ENCODE results near the gene NADSYN1. TPM values are rescaled to one million over a fixed set of nuclear protein-coding genes. Genes with fewer than 3 reads are reported as not detected.

The NADSYN1 gene
- total and polyA plus RNA-seq, 5 donors from 2014 or later = 35.1 to 151 (median 42.4) TPM

DNA sequence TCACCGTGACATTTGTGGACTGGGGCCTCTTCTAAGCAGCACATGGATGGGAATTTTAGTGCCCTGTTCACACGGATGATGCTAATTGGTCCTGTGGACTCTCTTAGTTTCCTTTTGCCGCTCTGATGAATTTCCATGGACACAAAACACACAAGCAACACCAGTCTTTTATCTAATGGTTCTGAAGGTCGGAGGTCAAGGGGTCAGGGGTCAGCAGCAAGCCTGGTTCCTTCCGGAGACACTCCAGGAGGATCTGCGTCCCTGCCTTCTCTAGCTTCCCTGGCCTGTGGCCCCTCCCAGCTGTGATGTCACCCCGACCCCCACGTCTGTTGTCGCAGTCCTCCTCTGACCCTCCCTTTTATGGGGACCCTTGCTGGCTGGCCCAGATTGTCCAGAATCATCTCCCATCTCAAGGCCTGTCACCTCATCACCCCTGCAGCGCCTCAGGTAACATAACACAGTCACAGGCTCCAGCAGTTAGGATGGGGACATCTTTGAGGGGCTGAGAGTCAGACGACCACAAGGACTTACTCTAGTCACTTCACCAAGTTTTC, 6.8 kb downstream of the NADSYN1 start:
- Mint-ChIP-seq H3K27ac (no peak overlapping the region), H3K4me1 (peaks cover 10 to 34% (median 20%) of the 10 kb centered on the region in 4 donors), H3K9me3 (peaks cover 0 to 2% (median 0%) of the 10 kb centered on the region in 7 donors), H3K4me3 (peak overlapping the region in 1 of 4 donors; percentile 75), H3K27me3 (no peaks in the 10 kb centered on the region), H3K36me3 (peaks cover 43% of the 10 kb centered on the region)
- DNase-seq = no peak
- H3K9me3 ChIP-seq (ENCODE audit: control insufficient read depth in 2 of 2, low read length in 2 of 2) = no peaks in the 10 kb centered on the region
- ATAC-seq (ENCODE audit: low read depth in 2 of 2) = no peak
- H3K27me3 ChIP-seq (ENCODE audit: control insufficient read depth, insufficient read depth, low read length) = no peaks in the 10 kb centered on the region
- H3K4me3 ChIP-seq (ENCODE audit: low read depth, low read length) = no peak overlapping the region
- H3K27ac ChIP-seq (ENCODE audit: insufficient read depth, low read length, poor library complexity, severe bottlenecking) = no peak overlapping the region
- peaks cover 3% of the 10 kb centered on the region for H3K4me1 ChIP-seq (ENCODE audit: control insufficient read depth, insufficient read depth, low read length, poor library complexity, severe bottlenecking)
- peaks cover 84% of the 10 kb centered on the region for H3K36me3 ChIP-seq (ENCODE audit: control insufficient read depth, insufficient read depth, low read length)

DNA sequence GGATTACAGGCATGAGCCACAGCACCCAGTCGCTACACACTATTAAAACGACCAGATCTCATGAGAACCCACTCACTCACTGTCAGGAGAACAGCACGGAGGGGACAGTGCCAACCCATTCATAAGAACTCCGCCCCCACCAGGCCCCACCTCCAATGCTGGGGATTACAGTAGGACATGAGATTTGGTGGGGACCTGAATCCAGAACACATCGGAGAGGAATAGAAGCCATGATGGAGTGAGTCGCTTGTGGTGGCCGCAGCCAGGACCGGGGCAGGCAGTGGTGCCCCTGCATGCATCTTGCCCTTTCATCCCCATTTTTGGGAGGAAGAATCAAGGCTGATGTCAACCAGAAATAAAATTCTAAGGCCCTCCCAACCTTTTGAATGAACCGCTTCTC, 8.7 kb downstream of the NADSYN1 start:
- H3K4me1 ChIP-seq (ENCODE audit: control insufficient read depth, insufficient read depth, low read length, poor library complexity, severe bottlenecking) = no peaks in the 10 kb centered on the region
- H3K36me3 Mint-ChIP-seq = peaks cover 49% of the 10 kb centered on the region
- no peaks in the 10 kb centered on the region for H3K27me3 Mint-ChIP-seq
- peaks cover 0 to 2% (median 0%) of the 10 kb centered on the region in 7 donors for H3K9me3 Mint-ChIP-seq
- no peaks in the 10 kb centered on the region for H3K27me3 ChIP-seq (ENCODE audit: control insufficient read depth, insufficient read depth, low read length)
- no peak overlapping the region for H3K4me3 Mint-ChIP-seq
- H3K27ac ChIP-seq (ENCODE audit: insufficient read depth, low read length, poor library complexity, severe bottlenecking) = no peak overlapping the region
- H3K27ac Mint-ChIP-seq = no peak overlapping the region
- DNase-seq (no peak), ATAC-seq (ENCODE audit: low read depth in 2 of 2) (no peak)
- no peak overlapping the region for H3K4me3 ChIP-seq (ENCODE audit: low read depth, low read length)
- H3K4me1 Mint-ChIP-seq = peaks cover under 1 to 16% (median 11%) of the 10 kb centered on the region in 4 donors
- peaks cover 82% of the 10 kb centered on the region for H3K36me3 ChIP-seq (ENCODE audit: control insufficient read depth, insufficient read depth, low read length)
- H3K9me3 ChIP-seq (ENCODE audit: control insufficient read depth in 2 of 2, low read length in 2 of 2) = no peaks in the 10 kb centered on the region

DNA sequence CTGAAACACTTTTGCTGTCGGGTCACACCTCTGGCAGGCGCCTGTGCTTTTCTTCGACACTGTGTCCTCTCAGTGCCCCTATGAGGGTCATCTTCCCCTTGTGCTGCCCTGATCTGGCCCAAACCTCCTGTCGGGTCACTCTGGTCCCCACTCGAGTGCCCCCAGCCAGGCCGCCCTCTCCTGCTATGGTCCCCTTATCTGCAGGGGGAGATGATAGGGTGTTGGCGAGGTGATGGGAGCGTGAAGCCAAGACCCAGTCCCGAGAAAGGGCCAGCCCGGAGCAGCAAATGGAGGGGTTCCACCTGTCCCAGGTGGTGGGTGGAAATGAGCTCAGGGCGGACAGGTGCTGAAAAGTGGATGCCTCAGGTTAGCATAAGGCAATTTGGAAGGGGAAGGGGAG, 9.7 kb downstream of the NADSYN1 start:
- Mint-ChIP-seq H3K4me1 (peaks cover 0 to 13% (median 9%) of the 10 kb centered on the region in 4 donors), H3K27me3 (no peaks in the 10 kb centered on the region), H3K4me3 (no peak overlapping the region), H3K9me3 (peaks cover 0 to 2% (median 0%) of the 10 kb centered on the region in 7 donors), H3K36me3 (peaks cover 56% of the 10 kb centered on the region), H3K27ac (no peak overlapping the region)
- Histone ChIP-seq H3K9me3 (ENCODE audit: control insufficient read depth in 2 of 2, low read length in 2 of 2) (no peaks in the 10 kb centered on the region), H3K4me3 (ENCODE audit: low read depth, low read length) (no peak overlapping the region), H3K27ac (ENCODE audit: insufficient read depth, low read length, poor library complexity, severe bottlenecking) (no peak overlapping the region), H3K4me1 (ENCODE audit: control insufficient read depth, insufficient read depth, low read length, poor library complexity, severe bottlenecking) (no peaks in the 10 kb centered on the region), H3K27me3 (ENCODE audit: control insufficient read depth, insufficient read depth, low read length) (no peaks in the 10 kb centered on the region), H3K36me3 (ENCODE audit: control insufficient read depth, insufficient read depth, low read length) (peaks cover 82% of the 10 kb centered on the region)
- DNase-seq = no peak
- no peak for ATAC-seq (ENCODE audit: low read depth in 2 of 2)

DNA sequence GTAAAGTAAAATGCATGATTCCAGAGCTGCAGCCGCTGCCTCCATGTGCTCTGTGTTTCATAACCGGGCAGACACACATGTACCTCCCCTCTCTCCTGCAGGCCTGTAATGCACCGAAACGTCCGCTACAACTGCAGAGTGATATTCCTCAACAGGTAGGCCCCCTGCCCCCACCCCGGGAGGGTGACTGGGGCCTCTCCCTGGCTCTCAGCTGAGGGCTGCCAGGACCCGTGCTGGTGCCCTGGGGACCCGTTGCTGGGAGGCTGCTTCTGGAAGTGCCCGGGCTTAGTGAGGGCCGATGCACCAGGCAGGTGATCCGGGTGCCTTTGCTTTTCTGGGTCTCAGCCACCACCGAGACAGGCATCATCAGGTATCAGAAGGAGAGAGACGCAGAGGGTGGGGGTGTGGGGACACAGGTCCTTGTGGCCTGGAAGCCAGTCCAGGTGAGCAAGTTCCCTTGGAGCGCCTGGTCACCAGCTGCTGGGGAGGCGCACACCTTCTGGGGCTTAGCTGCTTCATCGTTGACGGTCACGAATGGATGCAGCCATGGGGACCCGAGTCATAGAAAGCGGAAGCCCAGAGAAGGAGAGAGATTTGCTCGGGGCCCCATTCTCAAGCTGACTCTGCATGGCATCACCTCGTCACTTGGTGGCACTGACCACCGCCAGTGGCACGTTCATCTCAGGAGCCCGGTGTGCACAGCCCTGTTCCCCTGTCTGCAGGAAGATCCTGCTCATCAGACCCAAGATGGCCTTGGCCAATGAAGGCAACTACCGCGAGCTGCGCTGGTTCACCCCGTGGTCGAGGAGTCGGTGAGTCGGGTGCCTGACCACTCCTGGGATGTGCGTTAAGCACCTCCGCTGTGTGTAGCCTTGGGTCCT, 10.6 kb downstream of the NADSYN1 start:
- H3K27ac Mint-ChIP-seq = peak overlapping the region in 1 of 3 donors; percentile 62
- Histone ChIP-seq H3K4me3 (ENCODE audit: low read depth, low read length) (no peak overlapping the region), H3K9me3 (ENCODE audit: control insufficient read depth in 2 of 2, low read length in 2 of 2) (no peaks in the 10 kb centered on the region), H3K27me3 (ENCODE audit: control insufficient read depth, insufficient read depth, low read length) (no peaks in the 10 kb centered on the region), H3K36me3 (ENCODE audit: control insufficient read depth, insufficient read depth, low read length) (peaks cover 75% of the 10 kb centered on the region), H3K27ac (ENCODE audit: insufficient read depth, low read length, poor library complexity, severe bottlenecking) (no peak overlapping the region), H3K4me1 (ENCODE audit: control insufficient read depth, insufficient read depth, low read length, poor library complexity, severe bottlenecking) (no peaks in the 10 kb centered on the region)
- ATAC-seq (ENCODE audit: low read depth in 2 of 2) (no peak), DNase-seq (no peak)
- no peak overlapping the region for H3K4me3 Mint-ChIP-seq
- H3K4me1 Mint-ChIP-seq = peaks cover 5 to 19% (median 9%) of the 10 kb centered on the region in 4 donors
- H3K27me3 Mint-ChIP-seq = no peaks in the 10 kb centered on the region
- peaks cover 0 to 2% (median 0%) of the 10 kb centered on the region in 7 donors for H3K9me3 Mint-ChIP-seq
- H3K36me3 Mint-ChIP-seq = peaks cover 63% of the 10 kb centered on the region

DNA sequence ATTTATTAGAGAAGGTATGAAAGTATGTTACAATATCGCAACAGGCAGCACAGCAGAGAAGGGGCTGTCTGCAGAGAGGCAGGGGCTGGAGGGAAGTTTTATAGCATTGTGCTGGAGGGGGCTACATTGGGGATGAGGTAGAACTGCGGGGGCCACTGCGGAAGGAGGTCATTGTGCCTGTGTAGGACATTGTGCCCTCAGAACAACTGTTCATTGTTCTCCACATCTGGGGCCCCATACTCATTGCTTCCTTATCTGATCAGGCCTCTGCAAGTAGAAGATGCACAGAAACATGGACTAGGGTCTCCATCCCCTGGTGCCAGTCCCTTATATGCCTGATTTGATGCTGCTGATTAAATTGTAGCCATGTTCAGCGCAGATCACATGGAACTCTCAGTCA, 12.1 kb downstream of the NADSYN1 start:
- no peaks in the 10 kb centered on the region for H3K27me3 ChIP-seq (ENCODE audit: control insufficient read depth, insufficient read depth, low read length)
- Mint-ChIP-seq H3K9me3 (peaks cover 0 to 2% (median 0%) of the 10 kb centered on the region in 7 donors), H3K27me3 (no peaks in the 10 kb centered on the region), H3K36me3 (peaks cover 59% of the 10 kb centered on the region), H3K27ac (no peak overlapping the region), H3K4me3 (no peak overlapping the region), H3K4me1 (peaks cover 5 to 19% (median 11%) of the 10 kb centered on the region in 4 donors)
- ATAC-seq (ENCODE audit: low read depth in 2 of 2) (no peak), DNase-seq (no peak)
- H3K9me3 ChIP-seq (ENCODE audit: control insufficient read depth in 2 of 2, low read length in 2 of 2) = no peaks in the 10 kb centered on the region
- no peak overlapping the region for H3K27ac ChIP-seq (ENCODE audit: insufficient read depth, low read length, poor library complexity, severe bottlenecking)
- H3K36me3 ChIP-seq (ENCODE audit: control insufficient read depth, insufficient read depth, low read length) = peaks cover 62% of the 10 kb centered on the region
- no peaks in the 10 kb centered on the region for H3K4me1 ChIP-seq (ENCODE audit: control insufficient read depth, insufficient read depth, low read length, poor library complexity, severe bottlenecking)
- H3K4me3 ChIP-seq (ENCODE audit: low read depth, low read length) = no peak overlapping the region

DNA sequence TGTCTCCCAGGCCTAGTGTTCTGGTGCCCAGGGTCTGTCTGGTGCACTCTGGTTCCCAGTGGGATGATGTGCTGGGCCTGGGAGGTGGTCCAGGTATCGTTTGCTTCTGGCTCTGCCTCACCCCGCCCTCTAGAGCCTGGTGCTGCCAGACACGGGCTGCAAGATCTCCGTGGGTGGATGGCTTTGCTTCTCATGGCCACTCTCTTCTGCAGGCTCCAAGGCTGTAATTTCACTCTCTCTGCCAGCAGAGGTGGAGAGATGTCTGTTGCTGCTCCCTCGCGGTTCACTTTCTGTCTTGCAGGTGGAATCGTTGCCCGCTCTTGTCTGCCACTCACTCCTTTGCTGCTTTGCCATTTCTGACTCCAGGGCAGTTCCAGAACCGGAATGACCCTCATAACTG, 13.4 kb downstream of the NADSYN1 start:
- DNase-seq (no peak), ATAC-seq (ENCODE audit: low read depth in 2 of 2) (no peak)
- peaks cover 0 to 2% (median 0%) of the 10 kb centered on the region in 7 donors for H3K9me3 Mint-ChIP-seq
- no peaks in the 10 kb centered on the region for H3K9me3 ChIP-seq (ENCODE audit: control insufficient read depth in 2 of 2, low read length in 2 of 2)
- H3K27me3 ChIP-seq (ENCODE audit: control insufficient read depth, insufficient read depth, low read length) = no peaks in the 10 kb centered on the region
- H3K36me3 ChIP-seq (ENCODE audit: control insufficient read depth, insufficient read depth, low read length) = peaks cover 53% of the 10 kb centered on the region
- H3K4me1 Mint-ChIP-seq = peaks cover 0 to 11% (median 8%) of the 10 kb centered on the region in 4 donors
- H3K36me3 Mint-ChIP-seq = peaks cover 56% of the 10 kb centered on the region
- H3K27ac Mint-ChIP-seq = no peak overlapping the region
- no peak overlapping the region for H3K4me3 ChIP-seq (ENCODE audit: low read depth, low read length)
- H3K4me3 Mint-ChIP-seq = no peak overlapping the region
- no peaks in the 10 kb centered on the region for H3K4me1 ChIP-seq (ENCODE audit: control insufficient read depth, insufficient read depth, low read length, poor library complexity, severe bottlenecking)
- no peaks in the 10 kb centered on the region for H3K27me3 Mint-ChIP-seq
- H3K27ac ChIP-seq (ENCODE audit: insufficient read depth, low read length, poor library complexity, severe bottlenecking) = no peak overlapping the region

DNA sequence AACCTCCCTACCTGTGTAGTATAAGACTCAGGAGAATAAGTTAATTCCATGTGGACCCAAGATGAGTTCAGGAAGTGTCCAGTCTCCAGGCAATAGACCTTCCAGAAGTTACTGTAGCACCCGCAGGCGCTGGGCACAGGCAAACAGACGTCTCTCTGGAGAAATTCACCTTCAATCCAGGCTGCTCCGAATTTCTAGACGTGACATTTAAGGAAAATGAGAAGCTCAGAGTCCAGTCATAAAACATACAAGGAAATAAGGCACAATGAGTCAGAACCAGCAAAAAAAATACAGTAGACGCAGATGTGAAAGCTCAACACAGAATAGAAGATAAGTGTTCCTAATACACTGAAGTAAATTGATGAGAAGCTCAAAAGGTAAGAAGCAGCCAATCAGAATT, 14.2 kb downstream of the NADSYN1 start:
- DNase-seq (no peak), ATAC-seq (ENCODE audit: low read depth in 2 of 2) (no peak)
- H3K4me3 ChIP-seq (ENCODE audit: low read depth, low read length) = no peak overlapping the region
- peaks cover 55% of the 10 kb centered on the region for H3K36me3 ChIP-seq (ENCODE audit: control insufficient read depth, insufficient read depth, low read length)
- H3K27me3 ChIP-seq (ENCODE audit: control insufficient read depth, insufficient read depth, low read length) = no peaks in the 10 kb centered on the region
- peaks cover 54% of the 10 kb centered on the region for H3K36me3 Mint-ChIP-seq
- H3K4me3 Mint-ChIP-seq = no peak overlapping the region
- no peak overlapping the region for H3K27ac Mint-ChIP-seq
- no peaks in the 10 kb centered on the region for H3K27me3 Mint-ChIP-seq
- no peak overlapping the region for H3K27ac ChIP-seq (ENCODE audit: insufficient read depth, low read length, poor library complexity, severe bottlenecking)
- H3K9me3 Mint-ChIP-seq = peaks cover 0 to 2% (median 0%) of the 10 kb centered on the region in 7 donors
- no peaks in the 10 kb centered on the region for H3K4me1 ChIP-seq (ENCODE audit: control insufficient read depth, insufficient read depth, low read length, poor library complexity, severe bottlenecking)
- H3K9me3 ChIP-seq (ENCODE audit: control insufficient read depth in 2 of 2, low read length in 2 of 2) = no peaks in the 10 kb centered on the region
- H3K4me1 Mint-ChIP-seq = peaks cover 0 to 11% (median 8%) of the 10 kb centered on the region in 4 donors
